Upper lobe of left lung (tissue), 6 donors: ENCODE data around the gene NHSL2. TPM values are rescaled to one million over a fixed set of nuclear protein-coding genes. Genes with fewer than 3 reads are reported as not detected.

Experiments
- ATAC-seq, 2 donors: fragments of 200-7000 bp; cut with Tn5 transposase; one replicate each; pipeline ENCODE4 v1.9.1; 2022; ENCODE audit warnings: mild to moderate bottlenecking in 2 of 2, moderate library complexity in 2 of 2; ENCODE audit not compliant: low FRiP score in 2 of 2
- DNase-seq, 2 donors: peaks; one replicate each; pipeline ENCODE4 v3.0.0-alpha.2; 2019 to 2020
- H3K27ac ChIP-seq, 4 donors: fragments of 200-600 bp; sonication (generic); one replicate each; pipeline ENCODE4 v1.5.1; 2016 to 2019
- H3K27me3 ChIP-seq, 4 donors: fragments of 200-600 bp; sonication (generic); one replicate each; pipeline ENCODE4 v1.5.1; 2017 to 2019
- H3K36me3 ChIP-seq, 4 donors: fragments of 200-600 bp; sonication (generic); one replicate each; pipeline ENCODE4 v1.5.1; 2016 to 2019
- H3K4me1 ChIP-seq, 4 donors: fragments of 200-600 bp; sonication (generic); one replicate each; pipeline ENCODE4 v1.5.1; 2018 to 2019
- H3K4me3 ChIP-seq, 4 donors: fragments of 200-600 bp; sonication (generic); one replicate each; pipeline ENCODE4 v1.5.1; 2017 to 2019; ENCODE audit warnings: mild to moderate bottlenecking in 2 of 4, moderate library complexity in 1 of 4
- H3K9me3 ChIP-seq, 4 donors: fragments of 200-600 bp; sonication (generic); one replicate each; pipeline ENCODE4 v1.5.1; 2018 to 2019
- EP300 ChIP-seq, 4 donors: sonication (generic); formaldehyde crosslinking; IDR thresholded peaks; one replicate each; pipeline ENCODE4 v1.5.1; 2017; ENCODE audit warnings: antibody characterized with exemption in 4 of 4, control low read depth in 2 of 4
- POLR2A ChIP-seq, 4 donors: fragments of 450-650 bp; IDR thresholded peaks; one replicate each; pipeline ENCODE4 v1.5.1; 2016 to 2017; ENCODE audit warnings: antibody characterized with exemption in 4 of 4, mild to moderate bottlenecking in 2 of 4
- POLR2AphosphoS5 ChIP-seq, 2 donors: sonication (generic); formaldehyde crosslinking; IDR thresholded peaks; one replicate each; pipeline ENCODE4 v1.5.1; 2017; ENCODE audit warnings: antibody characterized with exemption in 2 of 2
- WGBS, 2 donors: methylation state at CpG; one replicate each; pipeline ENCODE4 v1.1.5; 2017 to 2018; 5-methylcytosine and 5-hydroxymethylcytosine counted together
- total RNA-seq, 6 donors: library from RNA; depleted of rRNA in 4 of 6; stranded (reverse); fragments of >200 nt in 4 of 6; gene quantifications; one replicate each; pipeline versions ENCODE4 v1.1.0 to v1.2.1, GENCODE V29; 2016 to 2021
- TF ChIP-seq, protein P1 (sequence below), 6 experiments: fragments of 450-650 bp in 4 of 6; fragments of 200-600 bp in 2 of 6; sonication (generic) in 2 of 6; IDR thresholded peaks; one replicate each; pipeline ENCODE4 v1.5.1; 2016 to 2019; ENCODE audit warnings: antibody characterized with exemption in 6 of 6
- donor health status: DM: no; HTN: no; CAD: no; lungs with moderate emphysema.
- donor health status: DM: no; HTN: yes; CAD: no; lungs with severe emphysema.

The NHSL2 gene
- total RNA-seq, 6 donors from 2014 or later, result 5.8 to 18.3 (median 9.9) TPM

DNA sequence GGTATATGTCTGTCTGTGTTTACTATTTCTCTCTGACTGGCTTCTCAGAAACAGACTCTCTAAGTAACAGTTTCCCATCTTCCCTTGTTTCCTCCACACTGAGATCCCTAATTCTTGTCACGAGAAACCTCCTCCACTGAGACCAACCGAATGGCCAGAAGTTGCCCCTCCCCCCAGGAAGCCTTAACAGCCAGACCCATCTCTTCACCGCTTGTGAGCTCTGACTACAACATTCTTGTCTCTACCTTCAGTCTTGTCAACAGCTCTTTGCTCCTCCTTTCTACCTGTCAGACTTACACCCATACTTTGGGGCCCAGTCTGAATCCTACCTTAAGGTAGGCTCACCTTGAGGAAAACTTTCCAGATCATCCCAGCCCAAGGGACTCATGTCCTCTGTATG is 90.8 kb downstream of the NHSL2 start:
- TF ChIP-seq EP300 (IDR thresholded peaks at IDR 0.05) (no peak), POLR2AphosphoS5 (IDR thresholded peaks at IDR 0.05) (no peak), POLR2A (IDR thresholded peaks at IDR 0.05) (no peak)
- TF ChIP-seq, protein P1, sequence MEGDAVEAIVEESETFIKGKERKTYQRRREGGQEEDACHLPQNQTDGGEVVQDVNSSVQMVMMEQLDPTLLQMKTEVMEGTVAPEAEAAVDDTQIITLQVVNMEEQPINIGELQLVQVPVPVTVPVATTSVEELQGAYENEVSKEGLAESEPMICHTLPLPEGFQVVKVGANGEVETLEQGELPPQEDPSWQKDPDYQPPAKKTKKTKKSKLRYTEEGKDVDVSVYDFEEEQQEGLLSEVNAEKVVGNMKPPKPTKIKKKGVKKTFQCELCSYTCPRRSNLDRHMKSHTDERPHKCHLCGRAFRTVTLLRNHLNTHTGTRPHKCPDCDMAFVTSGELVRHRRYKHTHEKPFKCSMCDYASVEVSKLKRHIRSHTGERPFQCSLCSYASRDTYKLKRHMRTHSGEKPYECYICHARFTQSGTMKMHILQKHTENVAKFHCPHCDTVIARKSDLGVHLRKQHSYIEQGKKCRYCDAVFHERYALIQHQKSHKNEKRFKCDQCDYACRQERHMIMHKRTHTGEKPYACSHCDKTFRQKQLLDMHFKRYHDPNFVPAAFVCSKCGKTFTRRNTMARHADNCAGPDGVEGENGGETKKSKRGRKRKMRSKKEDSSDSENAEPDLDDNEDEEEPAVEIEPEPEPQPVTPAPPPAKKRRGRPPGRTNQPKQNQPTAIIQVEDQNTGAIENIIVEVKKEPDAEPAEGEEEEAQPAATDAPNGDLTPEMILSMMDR (IDR thresholded peaks at IDR 0.05), result no peak
- Histone ChIP-seq H3K9me3 (no peaks in the 10 kb centered on the region), H3K4me1 (no peaks in the 10 kb centered on the region), H3K36me3 (no peaks in the 10 kb centered on the region), H3K4me3 (no peak overlapping the region), H3K27me3 (no peaks in the 10 kb centered on the region), H3K27ac (no peak overlapping the region)
- DNase-seq, result no peak
- 41 to 59% methylated on average over 3 of the region's 3 CpGs for WGBS, 2 donors
- ATAC-seq, result no peak

DNA sequence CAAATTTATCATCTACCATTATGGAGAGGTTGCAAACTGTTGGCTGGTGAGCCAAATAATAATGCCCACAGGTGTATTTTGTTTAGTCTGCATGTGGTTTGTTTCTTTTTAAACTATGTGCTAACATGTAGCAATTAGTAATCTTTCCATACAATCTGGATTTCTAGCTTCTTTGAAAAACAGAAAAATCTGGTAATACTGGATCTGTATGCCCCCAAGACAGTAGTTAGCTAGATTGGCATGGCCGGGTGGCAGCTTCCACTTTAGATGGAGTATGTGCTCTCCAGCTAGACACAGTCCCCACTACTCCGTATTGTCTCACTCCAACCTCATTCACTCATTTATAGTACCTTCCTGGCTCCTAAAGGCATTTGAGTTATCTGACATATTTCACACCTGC is 91.3 kb downstream of the NHSL2 start:
- Histone ChIP-seq H3K27ac (no peak overlapping the region), H3K27me3 (no peaks in the 10 kb centered on the region), H3K4me3 (no peak overlapping the region), H3K9me3 (no peaks in the 10 kb centered on the region), H3K36me3 (no peaks in the 10 kb centered on the region), H3K4me1 (no peaks in the 10 kb centered on the region)
- TF ChIP-seq, protein P1 (IDR thresholded peaks at IDR 0.05), result no peak
- no peak for TF ChIP-seq EP300 (IDR thresholded peaks at IDR 0.05)
- TF ChIP-seq POLR2AphosphoS5 (IDR thresholded peaks at IDR 0.05), result no peak
- TF ChIP-seq POLR2A (IDR thresholded peaks at IDR 0.05), result no peak
- ATAC-seq (no peak), DNase-seq (no peak)
- 81 to 92% methylated on average over 2 of the region's 2 CpGs for WGBS, 2 donors

GRCh38 chrX:72002875-72003274 is 92.2 kb downstream of the NHSL2 start:
- no peaks in the 10 kb centered on the region for H3K36me3 ChIP-seq
- DNase-seq, result no peak
- ATAC-seq, result no peak
- H3K27ac ChIP-seq, result no peak overlapping the region
- no peaks in the 10 kb centered on the region for H3K9me3 ChIP-seq
- no peaks in the 10 kb centered on the region for H3K4me1 ChIP-seq
- 86 to 87% methylated on average over 6 of the region's 6 CpGs for WGBS, 2 donors
- H3K27me3 ChIP-seq, result no peaks in the 10 kb centered on the region
- no peak overlapping the region for H3K4me3 ChIP-seq
- no peak for TF ChIP-seq EP300 (IDR thresholded peaks at IDR 0.05)

- TF ChIP-seq, protein P1 (IDR thresholded peaks at IDR 0.05), result peak in 1 of 6 experiments; percentile 4
- TF ChIP-seq EP300 (IDR thresholded peaks at IDR 0.05), result no peak
- WGBS, 2 donors, result 17 to 60% methylated on average over 5 to 17 of the region's 17 CpGs
- H3K27me3 ChIP-seq, result no peaks in the 10 kb centered on the region
These were observed 93.4 kb downstream of the NHSL2 start for GRCh38 chrX:72003811-72004750.

DNA sequence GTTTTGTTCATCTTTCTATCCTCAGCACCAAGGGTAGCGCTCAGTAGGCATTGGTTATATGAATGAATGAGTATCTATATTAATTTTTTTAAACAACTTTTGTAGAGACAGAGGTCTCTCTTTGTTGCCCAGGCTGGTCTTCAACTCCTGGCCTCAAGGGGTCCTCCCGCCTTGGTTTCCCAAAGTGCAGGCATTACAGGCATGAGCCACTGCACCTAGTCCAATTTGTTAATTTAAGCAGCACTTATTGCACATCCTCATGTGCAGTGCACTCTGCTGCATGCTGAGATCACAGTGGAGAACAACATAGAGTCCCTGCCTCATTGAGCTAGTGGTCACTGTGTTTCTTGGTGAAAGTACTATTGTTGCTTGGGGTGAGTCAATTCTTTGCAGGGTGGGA is 94.4 kb downstream of the NHSL2 start:
- ATAC-seq (no peak), DNase-seq (no peak)
- Histone ChIP-seq H3K9me3 (no peaks in the 10 kb centered on the region), H3K36me3 (no peaks in the 10 kb centered on the region), H3K4me3 (no peak overlapping the region), H3K27ac (no peak overlapping the region), H3K27me3 (no peaks in the 10 kb centered on the region), H3K4me1 (no peaks in the 10 kb centered on the region)
- WGBS, 2 donors, result 95 to 100% methylated on average over 2 of the region's 2 CpGs
- TF ChIP-seq, protein P1 (IDR thresholded peaks at IDR 0.05), result no peak
- TF ChIP-seq POLR2AphosphoS5 (IDR thresholded peaks at IDR 0.05), result no peak
- no peak for TF ChIP-seq POLR2A (IDR thresholded peaks at IDR 0.05)
- TF ChIP-seq EP300 (IDR thresholded peaks at IDR 0.05), result no peak

More at GRCh38 chrX:72003811-72004750, 93.4 kb downstream of the NHSL2 start:
- ATAC-seq (peak in 1 of 2 donors; percentile 83), DNase-seq (peak in 1 of 2 donors; percentile 44)
- no peaks in the 10 kb centered on the region for H3K4me1 ChIP-seq
- peak overlapping the region in 3 of 4 donors; percentile 1 to 46 (median 10) for H3K27ac ChIP-seq
- H3K36me3 ChIP-seq, result no peaks in the 10 kb centered on the region
- H3K9me3 ChIP-seq, result no peaks in the 10 kb centered on the region
- H3K4me3 ChIP-seq, result no peak overlapping the region
